T-helper 22 cell (primary cell): ENCODE data around the gene HSF2.
"Not testable (repeated sequence)": the region's sequence is repeated elsewhere in the genome, so short reads cannot be mapped to it uniquely, and the experiment has no call there.

Experiments
- DNase-seq: peaks from one replicate; pipeline ENCODE4 v3.0.0-alpha.2; 2020; ENCODE audit warnings: low read depth

The HSF2 gene

DNA sequence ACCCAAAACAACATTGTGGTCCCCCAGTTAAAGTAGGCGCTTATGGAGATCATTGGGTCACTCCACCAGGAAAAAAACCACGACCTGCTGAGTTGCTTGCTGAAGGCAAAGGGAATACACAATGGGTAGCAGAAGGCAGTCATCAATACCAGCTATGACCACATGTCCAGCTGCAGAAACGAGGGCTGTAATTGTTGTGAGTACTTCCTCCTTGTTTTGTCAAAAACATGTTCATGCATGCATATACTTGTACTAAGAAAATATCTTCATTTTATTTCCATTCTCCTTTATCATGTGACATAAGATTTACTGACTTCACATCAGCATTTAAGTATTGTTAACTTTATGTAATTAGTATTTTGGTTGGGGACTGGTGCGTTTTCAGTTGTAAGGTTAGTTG is 55.2 kb downstream of the HSF2 start:
- no peak for DNase-seq

- not testable (repeated sequence) for DNase-seq
These were observed 55.7 kb downstream of the HSF2 start for GRCh38 chr6:122455116-122455515.

DNA sequence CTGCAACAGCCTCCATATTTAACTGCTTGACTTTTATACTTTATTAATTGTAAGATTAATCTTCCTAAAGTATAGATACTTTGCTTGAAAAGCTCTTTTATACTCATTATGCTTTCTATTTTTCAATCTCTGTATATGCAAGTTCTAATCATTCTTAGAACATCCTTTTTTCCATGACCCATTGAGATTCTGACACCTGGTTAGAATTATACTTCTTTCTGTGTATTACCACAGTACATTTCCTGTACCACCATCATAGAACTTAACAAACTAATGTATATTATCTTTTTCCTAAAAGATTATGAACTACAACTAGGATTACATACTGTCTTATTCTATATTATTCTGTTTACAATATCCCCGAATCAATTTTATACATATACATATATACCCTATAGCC is 58.6 kb downstream of the HSF2 start:
- DNase-seq: no peak

- no peak for DNase-seq
These were observed 59.8 kb downstream of the HSF2 start for GRCh38 chr6:122459240-122459639.

DNA sequence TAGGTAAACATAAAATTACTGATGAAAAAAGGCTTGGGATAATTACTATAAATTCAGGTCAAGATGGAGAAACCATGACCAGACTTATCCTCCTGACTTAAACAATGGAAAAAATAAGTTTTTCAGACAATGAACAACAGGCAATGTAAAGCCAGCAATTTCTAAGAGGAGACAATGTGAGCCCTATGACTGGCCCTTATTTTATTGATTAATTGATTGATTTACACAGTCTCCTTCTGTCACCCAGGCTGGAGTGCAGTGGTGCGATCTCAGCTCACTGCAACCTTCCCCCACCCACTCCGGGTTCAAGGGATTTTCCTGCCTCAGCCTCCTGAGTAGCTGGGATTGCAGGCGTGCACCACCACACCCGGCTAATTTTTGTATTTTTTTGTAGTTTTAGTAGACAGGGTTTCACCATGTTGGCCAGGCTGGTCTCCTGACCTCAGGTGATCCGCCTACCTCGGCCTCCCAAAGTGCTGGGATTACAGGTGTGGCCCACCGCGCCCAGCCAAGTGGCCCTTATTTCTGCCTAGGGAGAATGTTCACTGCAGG is 60.5 kb downstream of the HSF2 start:
- DNase-seq: not testable (repeated sequence)

GRCh38 chr6:122461885-122462284 is 62.4 kb downstream of the HSF2 start:
- DNase-seq: no peak

DNA sequence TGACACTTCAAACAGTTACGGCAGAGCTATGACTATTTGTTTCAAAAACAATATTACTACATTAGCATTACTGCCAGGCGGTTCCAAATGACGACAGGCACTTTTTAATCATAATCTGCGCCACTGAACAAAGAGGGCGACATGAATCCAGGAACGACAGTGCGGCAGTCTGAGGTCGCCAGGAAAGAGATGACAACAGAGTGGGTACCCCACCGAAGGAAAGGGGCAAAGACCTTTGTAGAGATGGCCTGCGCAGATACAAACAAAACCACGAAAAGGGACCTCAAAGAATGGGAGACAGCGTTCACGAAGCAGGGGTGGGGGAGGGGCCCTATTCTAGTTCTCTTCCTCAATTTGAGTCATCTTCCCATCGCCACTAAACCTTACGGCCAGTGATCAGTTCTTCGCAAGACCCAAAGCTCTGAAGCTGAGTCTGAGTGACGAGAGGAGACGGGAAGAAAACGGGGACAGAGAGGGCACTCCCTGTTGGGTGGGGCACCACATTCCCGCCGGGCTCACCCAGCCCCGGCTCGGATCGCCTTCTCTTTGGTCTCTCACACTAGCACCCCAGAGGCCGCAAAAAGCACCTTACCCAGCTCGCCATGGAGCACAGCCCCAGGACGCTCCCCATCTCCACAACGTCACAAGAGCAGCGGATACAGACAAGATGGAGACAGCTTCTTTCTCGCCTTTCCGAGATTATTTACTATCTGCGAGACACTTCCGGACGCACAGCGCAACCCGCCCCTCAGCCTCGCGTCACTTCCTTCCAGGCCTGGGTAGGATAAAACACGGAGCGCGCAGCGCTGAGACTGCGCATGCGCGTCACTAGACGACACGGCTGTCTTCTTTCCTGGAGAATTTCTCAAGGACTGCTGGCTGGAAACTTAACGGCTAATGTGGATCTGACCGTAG is 71.9 kb downstream of the HSF2 start, which contains the start of gene SERINC1:
Gene SERINC1 (minus strand): TSS at position 701 of the 915 bp plus-strand sequence. CDS start 70 bp downstream, at position 631.
- DNase-seq: peak; percentile 89

GRCh38 chr6:122472022-122472340 is 72.5 kb downstream of the HSF2 start:
- no peak for DNase-seq

- no peak for DNase-seq
These were observed 76.7 kb downstream of the HSF2 start for GRCh38 chr6:122476131-122476530.

GRCh38 chr6:122482750-122483080 is 83.3 kb downstream of the HSF2 start:
- no peak for DNase-seq
